AG10803 (cell line): ENCODE results near the gene CPSF4.
A peak's percentile ranks its signal among the peaks of the same experiment; 100 is the strongest.

Source experiments
- DNase-seq: peaks from one replicate; pipeline ENCODE4 v3.0.0; 2010; ENCODE audit warnings: low read depth
- H3K4me3 ChIP-seq: 2 replicates; pipeline ENCODE4 v1.5.1; 2011; ENCODE audit warnings: mild to moderate bottlenecking, low read length, control low read depth
- CTCF ChIP-seq: conservative IDR thresholded peaks from 2 replicates; pipeline ENCODE4 v1.5.1; 2011; ENCODE audit warnings: mild to moderate bottlenecking, low read length, control low read depth, inconsistent platforms

Gene CPSF4

GRCh38 chr7:99468336-99468918 lies 29.7 kb downstream of the CPSF4 start:
- TF ChIP-seq CTCF = no peak
- H3K4me3 ChIP-seq = no peak overlapping the region
- no peak for DNase-seq

- no peak for TF ChIP-seq CTCF
- no peak for DNase-seq
- no peak overlapping the region for H3K4me3 ChIP-seq
Observed at GRCh38 chr7:99469381-99470065, 30.8 kb downstream of the CPSF4 start.

GRCh38 chr7:99472561-99473314 lies 34.0 kb downstream of the CPSF4 start, which contains the start of gene ZNF789:
ZNF789 (plus strand) TSS chr7:99472890; CDS start chr7:99476457, 3,567 bp downstream.
- TF ChIP-seq CTCF = no peak
- H3K4me3 ChIP-seq = peak within 1 kb of the TSS; percentile 90
- peak; percentile 95 for DNase-seq

- peak overlapping the region; percentile 90 for H3K4me3 ChIP-seq
- peak; percentile 69 for DNase-seq
- TF ChIP-seq CTCF = no peak
Observed at GRCh38 chr7:99473315-99473596, 34.5 kb downstream of the CPSF4 start.

- no peak for TF ChIP-seq CTCF
- H3K4me3 ChIP-seq = no peak overlapping the region
- no peak for DNase-seq
Observed at GRCh38 chr7:99476107-99476506, 37.4 kb downstream of the CPSF4 start.

GRCh38 chr7:99478464-99479440 lies 40.0 kb downstream of the CPSF4 start:
- no peak overlapping the region for H3K4me3 ChIP-seq
- peak; percentile 25 for DNase-seq
- no peak for TF ChIP-seq CTCF
